SK-N-DZ (cell line): ENCODE measurements around the gene OR3A2.
"Not testable (repeated sequence)": the region's sequence is repeated elsewhere in the genome, so short reads cannot be mapped to it uniquely, and the experiment has no call there.

Experiments
- DNase-seq: peaks from one replicate; pipeline ENCODE4 v3.0.0-alpha.2; 2015; ENCODE audit warnings: low spot score
- small RNA-seq, 2 experiments: library from RNA; depleted of rRNA; stranded (forward); fragments of <200 nt; gene quantifications; one replicate each; pipeline ENCODE3, GENCODE V24; 2014

Gene OR3A2

GRCh38 chr17:3293548-3293947 lies 92.6 kb downstream of the OR3A2 start:
- not testable (repeated sequence) for DNase-seq

- no peak for DNase-seq
These were observed 103.2 kb downstream of the OR3A2 start for GRCh38 chr17:3282901-3283300.

GRCh38 chr17:3276126-3276525 lies 110.0 kb downstream of the OR3A2 start:
- no peak for DNase-seq

GRCh38 chr17:3271072-3271848 lies 114.8 kb downstream of the OR3A2 start:
- DNase-seq, result no peak

- DNase-seq, result no peak
These were observed 125.5 kb downstream of the OR3A2 start for GRCh38 chr17:3260600-3260999.

GRCh38 chr17:3260163-3260562 lies 125.9 kb downstream of the OR3A2 start:
- no peak for DNase-seq

- no peak for DNase-seq
These were observed 129.5 kb downstream of the OR3A2 start for GRCh38 chr17:3256575-3256974.

GRCh38 chr17:3249013-3249412 lies 137.1 kb downstream of the OR3A2 start:
- not testable (repeated sequence) for DNase-seq

GRCh38 chr17:3244841-3245240 lies 141.3 kb downstream of the OR3A2 start:
- DNase-seq, result not testable (repeated sequence)

- not testable (repeated sequence) for DNase-seq
These were observed 145.1 kb downstream of the OR3A2 start for GRCh38 chr17:3241044-3241443.

GRCh38 chr17:3238685-3239084 lies 147.4 kb downstream of the OR3A2 start:
- not testable (repeated sequence) for DNase-seq

GRCh38 chr17:3232300-3232699 lies 153.8 kb downstream of the OR3A2 start:
- not testable (repeated sequence) for DNase-seq

Small RNAs within 50 kb of the gene (small RNA-seq; reads per million reads assigned to genes)
- 0 reads per million in 2 experiments for gene OR1AC1P
